ENCODE measurements around the gene ODF2L. TPM values are rescaled to one million over a fixed set of nuclear protein-coding genes. Genes with fewer than 3 reads are reported as not detected.

The ODF2L gene
- total RNA-seq, 4 donors from 2014 or later: 48.2 to 111 (median 64.7) TPM

- Histone ChIP-seq H3K27ac (no peak overlapping the region), H3K36me3 (no peaks in the 10 kb centered on the region), H3K27me3 (no peaks in the 10 kb centered on the region), H3K4me1 (peaks cover 0 to 3% of the 10 kb centered on the region in 2 donors), H3K9me3 (no peaks in the 10 kb centered on the region), H3K4me3 (replicated peaks in 1 of 3) (no peak overlapping the region)
- 44% methylated on average over 2 of the region's 2 CpGs for WGBS, 2 donors
- DNase-seq: no peak
- TF ChIP-seq POLR2A (IDR thresholded peaks at IDR 0.05): no peak
- TF ChIP-seq, protein P1, sequence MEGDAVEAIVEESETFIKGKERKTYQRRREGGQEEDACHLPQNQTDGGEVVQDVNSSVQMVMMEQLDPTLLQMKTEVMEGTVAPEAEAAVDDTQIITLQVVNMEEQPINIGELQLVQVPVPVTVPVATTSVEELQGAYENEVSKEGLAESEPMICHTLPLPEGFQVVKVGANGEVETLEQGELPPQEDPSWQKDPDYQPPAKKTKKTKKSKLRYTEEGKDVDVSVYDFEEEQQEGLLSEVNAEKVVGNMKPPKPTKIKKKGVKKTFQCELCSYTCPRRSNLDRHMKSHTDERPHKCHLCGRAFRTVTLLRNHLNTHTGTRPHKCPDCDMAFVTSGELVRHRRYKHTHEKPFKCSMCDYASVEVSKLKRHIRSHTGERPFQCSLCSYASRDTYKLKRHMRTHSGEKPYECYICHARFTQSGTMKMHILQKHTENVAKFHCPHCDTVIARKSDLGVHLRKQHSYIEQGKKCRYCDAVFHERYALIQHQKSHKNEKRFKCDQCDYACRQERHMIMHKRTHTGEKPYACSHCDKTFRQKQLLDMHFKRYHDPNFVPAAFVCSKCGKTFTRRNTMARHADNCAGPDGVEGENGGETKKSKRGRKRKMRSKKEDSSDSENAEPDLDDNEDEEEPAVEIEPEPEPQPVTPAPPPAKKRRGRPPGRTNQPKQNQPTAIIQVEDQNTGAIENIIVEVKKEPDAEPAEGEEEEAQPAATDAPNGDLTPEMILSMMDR (IDR thresholded peaks at IDR 0.05): no peak
- intact Hi-C loops (cut with DNase I): no loop called here
Measured at GRCh38 chr1:86435327-86435726, 39.2 kb upstream of the ODF2L start.

DNA sequence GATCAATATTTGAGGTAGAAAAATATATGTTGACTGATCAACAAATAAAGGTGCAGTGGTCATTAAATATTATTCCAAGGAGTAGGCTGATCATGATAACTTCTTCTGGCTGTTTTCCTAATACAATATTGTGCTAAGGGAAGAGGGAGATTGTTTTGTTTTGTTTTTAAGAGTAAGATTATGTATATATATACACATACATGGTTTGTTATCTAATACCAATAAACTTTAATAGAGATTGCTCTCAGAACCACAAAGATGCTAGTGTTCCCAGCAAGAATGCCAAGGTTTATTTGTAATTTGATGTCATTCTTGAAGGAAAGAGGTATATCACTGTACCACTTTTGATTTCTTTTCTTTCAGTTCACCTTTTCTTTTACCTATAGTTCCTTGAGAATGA lies 37.9 kb upstream of the ODF2L start:
- Histone ChIP-seq H3K27me3 (no peaks in the 10 kb centered on the region), H3K4me3 (replicated peaks in 1 of 3) (no peak overlapping the region), H3K4me1 (peaks cover 0 to 13% of the 10 kb centered on the region in 2 donors), H3K27ac (no peak overlapping the region), H3K9me3 (no peaks in the 10 kb centered on the region), H3K36me3 (no peaks in the 10 kb centered on the region)
- TF ChIP-seq POLR2A (IDR thresholded peaks at IDR 0.05): no peak
- TF ChIP-seq, protein P1 (IDR thresholded peaks at IDR 0.05): no peak
- DNase-seq: no peak
- intact Hi-C loops (cut with DNase I): no loop called here

GRCh38 chr1:86430376-86430775 lies 34.3 kb upstream of the ODF2L start:
- TF ChIP-seq, protein P1 (IDR thresholded peaks at IDR 0.05): no peak
- TF ChIP-seq POLR2A (IDR thresholded peaks at IDR 0.05): no peak
- Histone ChIP-seq H3K27ac (peak overlapping the region in 2 of 3 donors; percentile 44 to 56), H3K4me3 (replicated peaks in 1 of 3) (no peak overlapping the region), H3K9me3 (no peaks in the 10 kb centered on the region), H3K4me1 (peaks cover 0 to 13% of the 10 kb centered on the region in 2 donors), H3K36me3 (no peaks in the 10 kb centered on the region), H3K27me3 (no peaks in the 10 kb centered on the region)
- intact Hi-C loops (cut with DNase I): no loop called here
- DNase-seq: no peak

DNA sequence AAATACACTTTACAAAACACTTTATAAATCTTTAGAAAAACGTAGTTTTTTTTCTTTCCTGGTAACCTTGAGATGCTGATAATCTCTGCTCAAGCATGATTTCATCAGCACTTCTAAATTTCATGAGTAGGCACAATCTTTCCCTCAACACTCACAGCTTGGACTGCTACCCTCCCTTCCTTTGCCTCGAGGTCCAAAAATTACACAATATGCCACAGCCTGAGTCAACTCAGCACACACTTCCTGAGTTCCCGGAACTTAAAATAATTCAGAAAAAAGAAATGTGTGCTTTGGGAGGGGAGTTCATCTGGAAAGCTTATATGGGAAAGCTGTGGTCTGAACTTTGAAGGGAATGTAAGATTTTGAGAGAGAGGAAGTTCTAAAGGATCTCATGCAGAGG lies 33.7 kb upstream of the ODF2L start:
- DNase-seq: peak; percentile 30 to 34
- H3K9me3 ChIP-seq: no peaks in the 10 kb centered on the region
- H3K4me3 ChIP-seq (replicated peaks in 1 of 3): no peak overlapping the region
- H3K36me3 ChIP-seq: no peaks in the 10 kb centered on the region
- 1 to 3% methylated on average over 3 of the region's 3 CpGs for WGBS, 2 donors
- H3K4me1 ChIP-seq: peaks cover 0 to 13% of the 10 kb centered on the region in 2 donors
- peak overlapping the region in 2 of 3 donors; percentile 44 to 56 for H3K27ac ChIP-seq
- TF ChIP-seq, protein P1 (IDR thresholded peaks at IDR 0.05): no peak
- TF ChIP-seq POLR2A (IDR thresholded peaks at IDR 0.05): no peak
- intact Hi-C loops (cut with DNase I): no loop called here
- no peaks in the 10 kb centered on the region for H3K27me3 ChIP-seq

DNA sequence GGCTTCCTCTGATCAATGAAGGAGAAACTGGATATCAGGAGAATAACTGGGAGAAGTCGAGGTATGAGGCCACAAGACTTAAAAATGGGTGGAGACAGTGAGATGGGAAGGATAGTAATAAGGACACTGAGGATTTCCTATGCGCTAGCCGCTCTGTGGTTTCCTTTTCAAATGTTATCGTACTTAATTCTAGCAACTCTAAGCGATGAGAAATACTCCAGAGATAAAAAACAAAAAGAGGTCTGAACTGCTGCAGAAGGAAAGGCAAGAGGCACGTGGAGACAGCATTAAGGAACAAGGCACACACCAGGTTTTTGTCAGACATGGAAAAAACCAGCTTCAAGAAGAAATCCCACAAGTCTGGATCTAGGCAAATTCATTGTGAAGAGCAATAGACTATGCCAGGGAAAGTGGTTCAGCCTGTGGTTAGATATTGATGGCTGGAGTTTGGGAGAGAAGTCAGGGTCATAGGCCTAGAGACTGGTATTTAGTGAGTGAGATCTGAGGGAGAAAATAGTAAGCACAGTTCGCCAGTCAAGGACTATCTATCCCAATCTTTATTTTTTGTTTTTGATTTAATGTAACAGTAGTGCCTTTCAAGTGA lies 33.1 kb upstream of the ODF2L start:
- Histone ChIP-seq H3K4me1 (peaks cover 0 to 13% of the 10 kb centered on the region in 2 donors), H3K9me3 (no peaks in the 10 kb centered on the region), H3K27ac (no peak overlapping the region), H3K36me3 (no peaks in the 10 kb centered on the region), H3K27me3 (no peaks in the 10 kb centered on the region), H3K4me3 (replicated peaks in 1 of 3) (no peak overlapping the region)
- intact Hi-C loops (cut with DNase I): no loop called here
- 83 to 86% methylated on average over 7 of the region's 7 CpGs for WGBS, 2 donors
- no peak for TF ChIP-seq POLR2A (IDR thresholded peaks at IDR 0.05)
- TF ChIP-seq, protein P1 (IDR thresholded peaks at IDR 0.05): no peak
- DNase-seq: no peak

Measured in thyroid gland (tissue), 4 donors.